K562 (cell line): ENCODE data around the gene RWDD1. TPM values are rescaled to one million over a fixed set of nuclear protein-coding genes. Genes with fewer than 3 reads are reported as not detected.
A peak's percentile ranks its signal among the peaks of the same experiment; 100 is the strongest.

ENCODE experiments used
- FUS ChIP-seq: fragments of 200-400 bp; formaldehyde crosslinking; optimal IDR thresholded peaks from 2 replicates; pipeline ENCODE3; 2017; ENCODE audit warnings: low read depth, low read length
- HBP1 ChIP-seq: fragments of 450-650 bp; formaldehyde crosslinking; IDR thresholded peaks from 2 replicates; pipeline ENCODE4 v1.4.0; 2022; ENCODE audit warnings: missing genetic modification characterization
- ID3 ChIP-seq, 2 experiments: fragments of 250-450 bp in 1 of 2; fragments of 450-650 bp in 1 of 2; sonication (Bioruptor Pico) in 1 of 2; IDR thresholded peaks; 2 replicates each; pipeline versions ENCODE4 v1.6.1 to v1.8.0; 2016 to 2021; ENCODE audit warnings: mild to moderate bottlenecking in 2 of 2, moderate library complexity in 2 of 2, missing compliant biosample characterization in 1 of 2, missing genetic modification characterization in 1 of 2
- KHSRP ChIP-seq: fragments of 450-650 bp; IDR thresholded peaks from 2 replicates; pipeline ENCODE4 v1.6.1; 2017
- KLF1 ChIP-seq: fragments of 450-650 bp; IDR thresholded peaks from 2 replicates; pipeline ENCODE4 v1.6.1; 2016; ENCODE audit warnings: missing genetic modification characterization, missing compliant biosample characterization
- MLX ChIP-seq, 2 experiments: fragments of 450-650 bp in 1 of 2; sonication (generic) in 1 of 2; formaldehyde crosslinking; conservative IDR thresholded peaks; 2 replicates each; pipeline versions ENCODE4 v1.4.0 to v1.8.1; 2020 to 2022; ENCODE audit warnings: mild to moderate bottlenecking in 1 of 2, missing genetic modification reagents in 1 of 2
- NR2F6 ChIP-seq: fragments of 450-650 bp; formaldehyde crosslinking; IDR thresholded peaks from 2 replicates; pipeline ENCODE4 v1.4.0; 2020; ENCODE audit warnings: mild to moderate bottlenecking
- TCF3 ChIP-seq: sonication (generic); formaldehyde crosslinking; IDR thresholded peaks from 2 replicates; pipeline ENCODE4 v1.4.0; 2020; ENCODE audit warnings: mild to moderate bottlenecking, missing genetic modification reagents
- ZNF408 ChIP-seq: fragments of 250-450 bp; sonication (Bioruptor Pico); IDR thresholded peaks from 2 replicates; pipeline ENCODE4 v1.4.0; 2020; ENCODE audit warnings: low read depth, mild to moderate bottlenecking, moderate library complexity
- ZNF551 ChIP-seq: fragments of 250-450 bp; sonication (Bioruptor Pico); IDR thresholded peaks from 2 replicates; pipeline ENCODE4 v1.5.0; 2021; ENCODE audit warnings: mild to moderate bottlenecking, moderate library complexity
- polyA plus RNA-seq, 8 experiments: library from polyadenylated mRNA; depleted of rRNA in 4 of 8; stranded (reverse) in 5 of 8; unstranded in 3 of 8; fragments of >200 nt; fragmentation: Nextera tagmentation in 2 of 8; fragmentation: Illumina TruSeq in 1 of 8; extraction: Ambion mirVana in 2 of 8; extraction: Trizol in 1 of 8; gene quantifications; 2 replicates each; pipeline versions ENCODE4 v1.2.1 to v1.2.3, GENCODE V29; 2011 to 2014; ENCODE audit warnings: inconsistent platforms in 1 of 8, missing spikeins in 1 of 8
- total RNA-seq, 7 experiments: library from RNA; depleted of rRNA in 6 of 7; stranded (reverse); fragments of >200 nt in 6 of 7; fragmentation: Illumina TruSeq in 2 of 7; extraction: Trizol in 2 of 7; gene quantifications; 2 replicates each; pipeline versions ENCODE4 v1.2.1 to v1.2.3, GENCODE V29; 2011 to 2021; ENCODE audit warnings: low replicate concordance in 1 of 7

The RWDD1 gene
- total and polyA plus RNA-seq, 9 of the 15 experiments (the other 6 are each of a cell fraction or from before 2014, with no cell fraction given) = 31.9 to 89.8 (median 48.7) TPM

- TF ChIP-seq NR2F6 (CRISPR knock-in tag) (no peak), FUS (no peak), TCF3 (CRISPR knock-in tag) (peak; percentile 64), MLX (CRISPR knock-in tag; conservative IDR thresholded peaks at IDR 0.05) (no peak), ZNF551 (CRISPR knock-in tag) (no peak), KLF1 (no peak), HBP1 (CRISPR knock-in tag) (no peak), ZNF408 (no peak), KHSRP (no peak), ID3 (CRISPR knock-in tag; IDR thresholded peaks at IDR 0.05) (no peak), ID3 (tag; IDR thresholded peaks at IDR 0.05) (no peak)
Observed at GRCh38 chr6:116631379-116631990, 60.2 kb downstream of the RWDD1 start (continued).
